HEK293T (cell line): ENCODE results near the gene PAQR7.

Experiments
- CTCF ChIA-PET: fragments of 350-600 bp; formaldehyde crosslinking; extraction: SDS; loops from one replicate; lab custom pipeline; 2021; ENCODE audit warnings: antibody characterized with exemption, inconsistent platforms; lab: Yijun Ruan, JAX
- POLR2A ChIA-PET: fragments of 350-600 bp; formaldehyde crosslinking; extraction: SDS; loops from one replicate; lab custom pipeline; 2020; ENCODE audit warnings: antibody characterized with exemption, inconsistent platforms; lab: Yijun Ruan, JAX
- DNase-seq: peaks from one replicate; pipeline ENCODE4 v3.0.0; 2012; ENCODE audit warnings: mixed read lengths; ENCODE audit errors: extremely low spot score
- ARNT ChIP-seq: fragments of 450-650 bp; IDR thresholded peaks from 2 replicates; pipeline ENCODE4 v1.6.1; 2017; ENCODE audit warnings: mild to moderate bottlenecking
- BHLHE40 ChIP-seq: fragments of 450-650 bp; IDR thresholded peaks from 2 replicates; pipeline ENCODE4 v1.6.1; 2016; ENCODE audit warnings: mild to moderate bottlenecking, moderate library complexity, borderline replicate concordance
- CTBP1 ChIP-seq: fragments of 450-650 bp; IDR thresholded peaks from 2 replicates; pipeline ENCODE4 v1.6.1; 2016; ENCODE audit warnings: borderline replicate concordance
- ELF4 ChIP-seq: fragments of 450-650 bp; IDR thresholded peaks from 2 replicates; pipeline ENCODE4 v1.6.1; 2017; ENCODE audit warnings: antibody characterized with exemption
- FOXA1 ChIP-seq: fragments of 450-650 bp; IDR thresholded peaks from 2 replicates; pipeline ENCODE4 v1.6.1; 2016; ENCODE audit warnings: mild to moderate bottlenecking
- FOXK2 ChIP-seq: fragments of 450-650 bp; IDR thresholded peaks from 2 replicates; pipeline ENCODE4 v1.6.1; 2016; ENCODE audit warnings: mild to moderate bottlenecking
- FOXM1 ChIP-seq: fragments of 450-650 bp; IDR thresholded peaks from 2 replicates; pipeline ENCODE4 v1.6.1; 2017; ENCODE audit warnings: mild to moderate bottlenecking, borderline replicate concordance
- HDGF ChIP-seq: fragments of 450-650 bp; IDR thresholded peaks from 2 replicates; pipeline ENCODE4 v1.6.1; 2017; ENCODE audit warnings: antibody characterized with exemption, borderline replicate concordance
- L3MBTL2 ChIP-seq: fragments of 450-650 bp; conservative IDR thresholded peaks from 2 replicates; pipeline ENCODE4 v1.6.1; 2016; ENCODE audit warnings: mild to moderate bottlenecking
- LEF1 ChIP-seq: fragments of 450-650 bp; IDR thresholded peaks from 2 replicates; pipeline ENCODE4 v1.6.1; 2017; ENCODE audit warnings: mild to moderate bottlenecking, borderline replicate concordance
- NFRKB ChIP-seq: fragments of 450-650 bp; IDR thresholded peaks from 2 replicates; pipeline ENCODE4 v1.6.1; 2016; ENCODE audit warnings: mild to moderate bottlenecking, moderate library complexity
- PKNOX1 ChIP-seq: fragments of 450-650 bp; IDR thresholded peaks from 2 replicates; pipeline ENCODE4 v1.6.1; 2016
- SP1 ChIP-seq: fragments of 450-650 bp; IDR thresholded peaks from 2 replicates; pipeline ENCODE4 v1.6.1; 2017
- SUZ12 ChIP-seq: fragments of 450-650 bp; IDR thresholded peaks from 2 replicates; pipeline ENCODE4 v1.6.1; 2016; ENCODE audit warnings: mild to moderate bottlenecking
- TARDBP ChIP-seq: fragments of 450-650 bp; IDR thresholded peaks from 2 replicates; pipeline ENCODE4 v1.6.1; 2016
- ZNF384 ChIP-seq: fragments of 450-650 bp; IDR thresholded peaks from 2 replicates; pipeline ENCODE4 v1.6.1; 2016

PAQR7 gene

GRCh38 chr1:25914074-25914995 is 38.8 kb upstream of the PAQR7 start:
- ChIA-PET CTCF (no interaction called here), POLR2A (interaction anchor here (2.3 kb wide), 1 partner anchor 9 kb away, joined by 5 read pairs; the partner anchor contains the start of gene STMN1)
- DNase-seq, result no peak
- TF ChIP-seq NFRKB, result no peak
- TF ChIP-seq TARDBP, result no peak
- TF ChIP-seq L3MBTL2, result no peak
- no peak for TF ChIP-seq ELF4
- TF ChIP-seq BHLHE40, result no peak
- no peak for TF ChIP-seq SP1
- TF ChIP-seq HDGF, result no peak
- no peak for TF ChIP-seq SUZ12
- TF ChIP-seq PKNOX1, result no peak
- no peak for TF ChIP-seq CTBP1
- no peak for TF ChIP-seq FOXK2
- TF ChIP-seq FOXM1, result no peak
- TF ChIP-seq ARNT, result no peak
- TF ChIP-seq FOXA1, result no peak
- no peak for TF ChIP-seq ZNF384
- no peak for TF ChIP-seq LEF1

GRCh38 chr1:25913206-25913605 is 37.7 kb upstream of the PAQR7 start:
- ChIA-PET POLR2A (interaction anchor here (0.8 kb wide), 1 partner anchor 85 kb away, joined by 3 read pairs; the partner anchor contains the start of gene PAFAH2), CTCF (interaction anchor here (0.6 kb wide), 1 partner anchor 100 kb away, joined by 3 read pairs; no protein-coding TSS in a partner anchor)
- no peak for DNase-seq
- TF ChIP-seq TARDBP, result no peak
- no peak for TF ChIP-seq CTBP1
- TF ChIP-seq ELF4, result no peak
- TF ChIP-seq HDGF, result no peak
- TF ChIP-seq FOXA1, result no peak
- TF ChIP-seq L3MBTL2, result no peak
- TF ChIP-seq NFRKB, result no peak
- TF ChIP-seq BHLHE40, result no peak
- no peak for TF ChIP-seq ARNT
- TF ChIP-seq LEF1, result no peak
- TF ChIP-seq FOXK2, result no peak
- no peak for TF ChIP-seq PKNOX1
- no peak for TF ChIP-seq ZNF384

GRCh38 chr1:25912076-25912831 is 36.7 kb upstream of the PAQR7 start:
- TF ChIP-seq NFRKB (no peak), CTBP1 (no peak), ZNF384 (no peak), PKNOX1 (no peak), LEF1 (no peak), ELF4 (no peak), FOXM1 (no peak), ARNT (no peak), FOXA1 (no peak), L3MBTL2 (no peak), SP1 (no peak), HDGF (no peak), TARDBP (no peak), SUZ12 (no peak), BHLHE40 (no peak), FOXK2 (no peak)
- ChIA-PET CTCF (no interaction called here), POLR2A (interaction anchor here (0.8 kb wide), 1 partner anchor 86 kb away, joined by 3 read pairs; the partner anchor contains the start of gene PAFAH2)
- DNase-seq, result no peak

GRCh38 chr1:25911162-25911561 is 35.7 kb upstream of the PAQR7 start:
- ChIA-PET CTCF (no interaction called here), POLR2A (no interaction called here)
- TF ChIP-seq NFRKB (no peak), L3MBTL2 (no peak), ELF4 (no peak), LEF1 (no peak), HDGF (no peak), FOXM1 (no peak), FOXK2 (no peak), SUZ12 (no peak), CTBP1 (no peak), FOXA1 (no peak), ZNF384 (no peak), TARDBP (no peak), SP1 (no peak), PKNOX1 (no peak)
- no peak for DNase-seq

- no peak for DNase-seq
- TF ChIP-seq FOXM1, result no peak
- TF ChIP-seq FOXA1, result no peak
- TF ChIP-seq TARDBP, result no peak
- TF ChIP-seq HDGF, result no peak
- no peak for TF ChIP-seq SUZ12
- TF ChIP-seq L3MBTL2, result no peak
- TF ChIP-seq LEF1, result no peak
- no peak for TF ChIP-seq ZNF384
- no peak for TF ChIP-seq PKNOX1
- no peak for TF ChIP-seq SP1
- ChIA-PET POLR2A (interaction anchor here (1.3 kb wide), 1 partner anchor 11 kb away, joined by 3 read pairs; no protein-coding TSS in a partner anchor), CTCF (interaction anchor here (1.1 kb wide), 1 partner anchor 13 kb away, joined by 3 read pairs; no protein-coding TSS in a partner anchor)
Observed at GRCh38 chr1:25909040-25909439, 33.5 kb upstream of the PAQR7 start.
